HCT116 (cell line): Measurements from ENCODE around the gene RNF31. TPM values are rescaled to one million over a fixed set of nuclear protein-coding genes. Genes with fewer than 3 reads are reported as not detected.

Source experiments
- ATAC-seq: fragments of 200-7000 bp; cut with Tn5 transposase; 2 replicates; pipeline ENCODE4 v1.9.1; 2020; ENCODE audit warnings: mild to moderate bottlenecking, moderate library complexity
- BruUV-seq: library from RNA; stranded (reverse); fragments of 400-500 nt; replicated peaks from 2 replicates; lab custom pipeline; 2021; lab: Mats Ljungman, UMichigan
- CTCF ChIA-PET: fragments of 300-600 bp; sonication (Branson Sonifier 250); formaldehyde crosslinking; loops from one replicate; lab custom pipeline; 2021; ENCODE audit warnings: antibody characterized with exemption; lab: Charles Lee
- POLR2A ChIA-PET: fragments of 300-600, 350-600 bp; sonication (Branson Sonifier 250); formaldehyde crosslinking; loops from one replicate; lab custom pipeline; 2021; ENCODE audit warnings: antibody characterized with exemption; lab: Charles Lee
- RAD21 ChIA-PET, 2 experiments: fragments of 300-600 bp; sonication (Branson Sonifier 250); formaldehyde crosslinking; loops; one replicate each; lab custom pipeline; 2023; ENCODE audit warnings: low total read pairs in 2 of 2; ENCODE audit not compliant: uncharacterized antibody in 2 of 2, unreplicated experiment in 2 of 2, low non-redundant PET in 1 of 2; lab: Charles Lee
- DNase-seq: peaks from one replicate; pipeline ENCODE4 v3.0.0-alpha.2; 2010; ENCODE audit warnings: low read depth, low spot score
- H2AFZ ChIP-seq: fragments of 200-600 bp; shearing (Covaris generic), sonication (generic); 2 replicates; pipeline ENCODE4 v1.6.1; 2017; ENCODE audit warnings: low read depth, mixed run types, mixed read lengths, antibody characterized with exemption, low read length; ENCODE audit not compliant: poor library complexity, severe bottlenecking
- H3K27ac ChIP-seq: 2 replicates; pipeline ENCODE4 v1.5.1; 2012; ENCODE audit warnings: low read depth, low read length
- H3K27me3 ChIP-seq: fragments of 200-600 bp; sonication (generic); 2 replicates; pipeline ENCODE4 v1.6.1; 2016; ENCODE audit warnings: mixed run types, low read length, mixed read lengths; ENCODE audit not compliant: insufficient read depth
- H3K36me3 ChIP-seq, 2 experiments: fragments of 200-500 bp in 1 of 2; fragments of 200-600 bp in 1 of 2; sonication (Bioruptor generic) in 1 of 2; sonication (generic) in 1 of 2; 2 replicates each; pipeline versions ENCODE4 v1.5.1 to v1.6.1; 2014 to 2016; ENCODE audit warnings: low read length in 2 of 2, inconsistent platforms in 1 of 2, mixed read lengths in 1 of 2, mixed run types in 1 of 2; ENCODE audit not compliant: insufficient read depth in 2 of 2, control insufficient read depth in 1 of 2
- H3K4me1 ChIP-seq, 2 experiments: fragments of 200-600 bp in 1 of 2; sonication (generic) in 1 of 2; 2 replicates each; pipeline versions ENCODE4 v1.5.1 to v1.6.1; 2012 to 2017; ENCODE audit warnings: low read length in 2 of 2, inconsistent platforms in 1 of 2, mild to moderate bottlenecking in 1 of 2, mixed read lengths in 1 of 2, mixed run types in 1 of 2, moderate library complexity in 1 of 2; ENCODE audit not compliant: insufficient read depth in 2 of 2, control insufficient read depth in 1 of 2
- H3K4me2 ChIP-seq: fragments of 200-600 bp; sonication (generic); 2 replicates; pipeline ENCODE4 v1.6.1; 2017; ENCODE audit warnings: mixed run types, low read length, mixed read lengths
- H3K4me3 ChIP-seq, 2 experiments: fragments of 200-600 bp in 1 of 2; sonication (generic) in 1 of 2; replicated peaks in 1 of 2; 2 replicates each; pipeline ENCODE4 v1.5.1; 2011 to 2016; ENCODE audit warnings: low read length in 2 of 2, control low read depth in 1 of 2, low read depth in 1 of 2, mild to moderate bottlenecking in 1 of 2, mixed read lengths in 1 of 2, mixed run types in 1 of 2
- H3K79me2 ChIP-seq: fragments of 200-600 bp; sonication (generic); 2 replicates; pipeline ENCODE4 v1.6.1; 2017; ENCODE audit warnings: mild to moderate bottlenecking, mixed run types, low read length, moderate library complexity, mixed read lengths; ENCODE audit not compliant: insufficient read depth
- H3K9ac ChIP-seq: fragments of 200-600 bp; sonication (generic); 2 replicates; pipeline ENCODE4 v1.6.1; 2016; ENCODE audit warnings: low read length, mixed read lengths
- H3K9me2 ChIP-seq: fragments of 200-600 bp; sonication (generic), shearing (Covaris generic); 2 replicates; pipeline ENCODE4 v1.6.1; 2017; ENCODE audit warnings: mixed run types, mild to moderate bottlenecking, moderate library complexity; ENCODE audit not compliant: insufficient read depth
- H3K9me3 ChIP-seq, 2 experiments: fragments of 200-500 bp in 1 of 2; fragments of 200-600 bp in 1 of 2; sonication (Bioruptor generic) in 1 of 2; sonication (generic) in 1 of 2; 2 replicates each; pipeline ENCODE4 v1.6.1; 2014 to 2017; ENCODE audit warnings: low read length in 2 of 2, mixed read lengths in 2 of 2, inconsistent platforms in 1 of 2, low read depth in 1 of 2, mild to moderate bottlenecking in 1 of 2, mixed run types in 1 of 2, moderate library complexity in 1 of 2; ENCODE audit not compliant: control insufficient read depth in 1 of 2, insufficient read depth in 1 of 2
- H4K20me1 ChIP-seq: fragments of 200-600 bp; sonication (generic), shearing (Covaris generic); 2 replicates; pipeline ENCODE4 v1.6.1; 2017; ENCODE audit warnings: mixed run types, mild to moderate bottlenecking, moderate library complexity; ENCODE audit not compliant: insufficient read depth
- ELF1 ChIP-seq: IDR thresholded peaks from 2 replicates; pipeline ENCODE4 v1.6.1; 2012; ENCODE audit warnings: low read depth, borderline replicate concordance
- EZH2phosphoT487 ChIP-seq: fragments of 200-600 bp; IDR thresholded peaks from 2 replicates; pipeline ENCODE4 v1.6.1; 2018; ENCODE audit warnings: antibody characterized with exemption, borderline replicate concordance
- FOSL1 ChIP-seq: IDR thresholded peaks from 2 replicates; pipeline ENCODE4 v1.6.1; 2012; ENCODE audit warnings: low read depth
- JUND ChIP-seq: IDR thresholded peaks from 2 replicates; pipeline ENCODE4 v1.6.1; 2012
- MAX ChIP-seq: IDR thresholded peaks from 2 replicates; pipeline ENCODE4 v1.6.1; 2012
- POLR2A ChIP-seq: IDR thresholded peaks from 2 replicates; pipeline ENCODE4 v1.7.0; 2011; ENCODE audit warnings: borderline replicate concordance; ENCODE audit not compliant: insufficient read depth, insufficient read length; ENCODE audit errors: extremely low read depth
- POLR2AphosphoS5 ChIP-seq: IDR thresholded peaks from 2 replicates; pipeline ENCODE4 v1.6.1; 2011; ENCODE audit warnings: mild to moderate bottlenecking, low read depth, low read length, moderate library complexity
- REST ChIP-seq: IDR thresholded peaks from 2 replicates; pipeline ENCODE4 v1.6.1; 2012; ENCODE audit warnings: low read depth
- SIN3A ChIP-seq: IDR thresholded peaks from 2 replicates; pipeline ENCODE4 v1.6.1; 2012; ENCODE audit warnings: low read depth
- SP1 ChIP-seq: IDR thresholded peaks from 2 replicates; pipeline ENCODE4 v1.6.1; 2012; ENCODE audit warnings: low read depth
- SRF ChIP-seq: IDR thresholded peaks from 2 replicates; pipeline ENCODE4 v1.6.1; 2012; ENCODE audit warnings: low read depth
- TCF7L2 ChIP-seq: IDR thresholded peaks from 2 replicates; pipeline ENCODE4 v1.7.0; 2011; ENCODE audit warnings: borderline replicate concordance, inconsistent platforms; ENCODE audit not compliant: insufficient read depth, insufficient read length; ENCODE audit errors: extremely low read depth
- YY1 ChIP-seq: IDR thresholded peaks from 2 replicates; pipeline ENCODE4 v1.6.1; 2011; ENCODE audit warnings: low read length, low read depth, moderate library complexity, mild to moderate bottlenecking; ENCODE audit not compliant: insufficient replicate concordance; ENCODE audit errors: extremely low read depth
- ZBTB33 ChIP-seq: IDR thresholded peaks from 2 replicates; pipeline ENCODE4 v1.6.1; 2011; ENCODE audit warnings: mild to moderate bottlenecking, low read length, moderate library complexity; ENCODE audit not compliant: insufficient replicate concordance; ENCODE audit errors: extremely low read depth
- ZFX ChIP-seq: fragments of 450-650 bp; IDR thresholded peaks from 2 replicates; pipeline ENCODE4 v1.6.1; 2017
- ZNF274 ChIP-seq: fragments of 200-500 bp; sonication (Bioruptor generic); IDR thresholded peaks from 2 replicates; pipeline ENCODE4 v1.6.1; 2014; ENCODE audit warnings: mild to moderate bottlenecking, low read depth, low read length, inconsistent platforms
- intact Hi-C: fragments of 100-400 bp; cut with micrococcal nuclease; formaldehyde crosslinking; loops from 2 replicates; pipeline ENCODE4 v1.10.0; 2022
- total RNA-seq: library from RNA; stranded (reverse); gene quantifications from one replicate; pipeline ENCODE4 v1.2.1, GENCODE V29; 2021; ENCODE audit not compliant: unreplicated experiment

Gene RNF31
- total RNA-seq, 1 experiment from 2014 or later, result 78.0 TPM

GRCh38 chr14:24207104-24207551, 59.8 kb downstream of the RNF31 start:
- H3K36me3 ChIP-seq, result peaks cover 20 to 34% of the 10 kb centered on the region in 2 experiments

More at GRCh38 chr14:24207104-24207551, 59.8 kb downstream of the RNF31 start:
- Histone ChIP-seq H3K9ac (no peak overlapping the region), H3K27me3 (no peaks in the 10 kb centered on the region), H3K9me2 (no peaks in the 10 kb centered on the region), H3K4me3 (no peak overlapping the region), H2AFZ (no peak overlapping the region), H3K4me1 (no peaks in the 10 kb centered on the region), H4K20me1 (no peaks in the 10 kb centered on the region), H3K27ac (no peak overlapping the region), H3K4me2 (no peak overlapping the region), H3K79me2 (peaks cover 7% of the 10 kb centered on the region; the same call in 1 of the 2 replicates), H3K9me3 (peaks cover 3 to 5% of the 10 kb centered on the region in 2 experiments; a peak in 1 of 4 replicates)
- ChIA-PET POLR2A (interaction anchor here (1.9 kb wide), 1 partner anchor 12 kb away, joined by 4 read pairs; the partner anchor contains the start of gene TM9SF1), RAD21 (no interaction called here), CTCF (no interaction called here)
- ATAC-seq (no peak), DNase-seq (no peak)
- intact Hi-C loops, result no loop called here
- BruUV-seq, result no TSS peak
- no peak for TF ChIP-seq POLR2AphosphoS5
- TF ChIP-seq SRF, result no peak
- no peak for TF ChIP-seq SIN3A
- TF ChIP-seq TCF7L2, result no peak
- TF ChIP-seq FOSL1, result no peak
- TF ChIP-seq REST, result no peak
- no peak for TF ChIP-seq ZFX
- no peak for TF ChIP-seq POLR2A
- TF ChIP-seq JUND, result no peak
- no peak for TF ChIP-seq YY1
- TF ChIP-seq EZH2phosphoT487, result no peak
- TF ChIP-seq ZBTB33, result no peak
- no peak for TF ChIP-seq MAX
- no peak for TF ChIP-seq ELF1
- TF ChIP-seq ZNF274, result no peak
- TF ChIP-seq SP1, result no peak
